Right cardiac atrium (tissue), 5 donors: Measurements from ENCODE around the gene ITSN2. TPM values are rescaled to one million over a fixed set of nuclear protein-coding genes. Genes with fewer than 3 reads are reported as not detected.
A peak's percentile ranks its signal among the peaks of the same experiment; 100 is the strongest.
"Not testable (repeated sequence)": the region's sequence is repeated elsewhere in the genome, so short reads cannot be mapped to it uniquely, and the experiment has no call there.

Source experiments
- ATAC-seq, 2 donors: fragments of 200-7000 bp; cut with Tn5 transposase; one replicate each; pipeline versions ENCODE4 v1.8.0 to v1.9.1; 2020; ENCODE audit warnings: moderate library complexity in 2 of 2, mild to moderate bottlenecking in 1 of 2
- DNase-seq, 3 donors: peaks; one replicate each; pipeline ENCODE4 v3.0.0-alpha.2; 2020
- H3K27ac ChIP-seq: one replicate; pipeline ENCODE4 v1.5.1; 2013; ENCODE audit warnings: mild to moderate bottlenecking, low read length, control low read depth, moderate library complexity
- H3K27me3 ChIP-seq: one replicate; pipeline ENCODE4 v1.6.1; 2013; ENCODE audit not compliant: control insufficient read depth, insufficient read depth
- H3K4me1 ChIP-seq: one replicate; pipeline ENCODE4 v1.6.1; 2013; ENCODE audit warnings: low read length; ENCODE audit not compliant: control insufficient read depth, insufficient read depth
- H3K4me3 ChIP-seq: one replicate; pipeline ENCODE4 v1.5.1; 2013; ENCODE audit warnings: low read length, control low read depth
- H3K9me3 ChIP-seq: one replicate; pipeline ENCODE4 v1.6.1; 2013; ENCODE audit warnings: low read length; ENCODE audit not compliant: control insufficient read depth
- WGBS: extraction: QIAGEN DNeasy Blood & Tissue Kit; methylation state at CpG from one replicate; pipeline ENCODE4 v1.1.7; 2013; 5-methylcytosine and 5-hydroxymethylcytosine counted together
- intact Hi-C, 4 donors: fragments of 100-400 bp; cut with DNase I; formaldehyde crosslinking; loops; one replicate each; pipeline versions ENCODE4 v1.11.0 to v1.14.0; 2022 to 2023
- polyA plus RNA-seq: library from polyadenylated mRNA; stranded (reverse); fragments of 200-250 nt; gene quantifications from one replicate; pipeline ENCODE4 v1.2.3, GENCODE V29; 2013
- total RNA-seq, 4 donors: library from RNA; stranded (reverse); fragmentation: NEBNext Ultra II Directional; extraction: Animal tissue kit (Norgen Biotek cat#: 25700); gene quantifications; one replicate each; pipeline ENCODE4 v1.2.1, GENCODE V29; 2021
- donor health status: healthy with polysubstance abuse.
- donor health status: DM: no; HTN: yes; CAD: no.
- donor health status: DM: no; HTN: no; CAD: no.
- donor health status: DM: no; HTN: yes; CAD: no; lungs with severe emphysema.
- donor health status: DM: yes; HTN: yes; CAD: no.

ITSN2 gene
- total and polyA plus RNA-seq, 5 donors, result 22.8 to 58.9 (median 54.4) TPM

DNA sequence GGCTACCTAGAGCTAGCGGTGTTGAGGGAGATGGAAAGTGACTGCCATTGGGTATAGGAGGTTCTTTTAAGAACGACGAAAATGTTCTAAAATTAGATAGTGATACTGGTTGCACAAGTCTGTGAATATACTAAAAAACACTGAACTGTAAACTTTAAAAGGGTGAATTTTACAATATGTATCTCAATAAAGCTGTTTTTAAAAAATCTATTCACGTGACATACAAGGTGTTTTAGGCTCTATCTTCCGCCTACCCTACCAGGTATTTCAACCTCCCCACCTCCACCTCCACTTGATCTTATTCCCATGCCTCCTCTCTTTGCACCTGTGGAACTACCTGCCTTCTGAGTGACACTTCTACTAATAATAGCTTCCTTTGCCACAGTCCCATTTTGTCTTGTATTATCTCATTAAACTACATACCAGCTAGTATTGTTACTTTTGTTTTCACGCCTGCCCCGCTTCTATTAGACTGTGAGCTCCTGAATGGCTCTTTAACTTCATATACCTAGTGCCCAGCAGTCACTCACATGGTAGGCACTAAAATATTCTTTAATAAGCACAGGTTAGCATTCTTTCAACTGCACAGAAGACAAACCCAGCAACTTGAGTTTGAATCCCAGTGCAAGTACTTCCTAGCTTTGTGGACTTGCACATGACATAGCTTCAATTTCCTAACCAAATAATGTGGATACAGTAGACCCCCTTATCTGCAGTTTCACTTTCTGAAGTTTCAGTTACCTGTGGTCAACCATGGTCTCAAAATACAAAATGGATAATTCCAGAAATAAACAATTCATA, 9.3 kb downstream of the ITSN2 start:
- no peak overlapping the region for H3K27ac ChIP-seq
- H3K4me1 ChIP-seq, result peaks cover 11% of the 10 kb centered on the region
- 85% methylated on average over 7 of the region's 7 CpGs for WGBS

DNA sequence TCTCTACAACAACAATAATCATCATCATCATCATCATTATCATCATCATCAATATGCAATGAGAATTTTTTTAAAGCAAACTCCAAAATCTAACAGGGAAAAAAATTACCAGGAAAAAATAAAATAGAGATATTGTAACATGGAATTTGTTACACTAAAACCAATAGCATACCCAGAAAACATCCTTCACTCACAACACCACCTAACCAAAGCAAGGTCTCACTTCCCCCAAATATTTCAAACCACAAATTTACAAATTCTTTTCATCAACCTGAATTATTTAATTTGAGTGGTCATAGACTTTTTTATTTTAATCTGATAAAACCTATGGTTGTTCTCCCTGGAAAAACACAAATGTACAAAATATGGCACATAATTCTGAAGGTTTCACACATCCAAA, 11.2 kb downstream of the ITSN2 start:
- Histone ChIP-seq H3K4me3 (no peak overlapping the region), H3K27me3 (no peaks in the 10 kb centered on the region), H3K27ac (no peak overlapping the region), H3K9me3 (no peaks in the 10 kb centered on the region), H3K4me1 (peaks cover 13% of the 10 kb centered on the region)
- ATAC-seq (no peak), DNase-seq (no peak)
- intact Hi-C loops, result no loop called here

More for the DNA sequence above, 9.3 kb downstream of the ITSN2 start:
- DNase-seq (no peak), ATAC-seq (no peak)
- intact Hi-C loops, result no loop called here
- Histone ChIP-seq H3K4me3 (no peak overlapping the region), H3K27me3 (no peaks in the 10 kb centered on the region), H3K9me3 (no peaks in the 10 kb centered on the region)

DNA sequence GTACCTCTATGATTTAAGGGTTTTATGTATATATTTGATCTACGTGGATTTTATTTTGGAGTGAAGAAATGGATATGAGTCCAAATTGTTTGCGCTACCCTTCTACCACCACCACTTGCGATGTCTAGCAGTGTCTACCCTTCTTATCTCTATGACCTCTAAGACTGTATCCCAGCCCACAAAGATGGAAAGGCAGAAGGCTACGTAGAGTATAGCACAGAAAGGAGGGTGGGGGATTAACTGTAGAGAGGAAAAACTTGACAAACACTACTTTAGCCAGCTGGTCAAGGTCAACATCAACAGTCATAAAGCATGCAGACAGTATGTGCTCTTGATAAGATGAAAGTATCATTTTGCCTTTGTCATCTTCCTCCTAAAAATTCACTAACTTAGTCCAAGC, 14.4 kb downstream of the ITSN2 start:
- DNase-seq, result no peak
- intact Hi-C loops, result no loop called here
- Histone ChIP-seq H3K4me1 (peaks cover 3% of the 10 kb centered on the region), H3K4me3 (no peak overlapping the region), H3K27ac (no peak overlapping the region), H3K9me3 (no peaks in the 10 kb centered on the region), H3K27me3 (no peaks in the 10 kb centered on the region)
- WGBS, result 86% methylated on average over 4 of the region's 4 CpGs
- no peak for ATAC-seq

DNA sequence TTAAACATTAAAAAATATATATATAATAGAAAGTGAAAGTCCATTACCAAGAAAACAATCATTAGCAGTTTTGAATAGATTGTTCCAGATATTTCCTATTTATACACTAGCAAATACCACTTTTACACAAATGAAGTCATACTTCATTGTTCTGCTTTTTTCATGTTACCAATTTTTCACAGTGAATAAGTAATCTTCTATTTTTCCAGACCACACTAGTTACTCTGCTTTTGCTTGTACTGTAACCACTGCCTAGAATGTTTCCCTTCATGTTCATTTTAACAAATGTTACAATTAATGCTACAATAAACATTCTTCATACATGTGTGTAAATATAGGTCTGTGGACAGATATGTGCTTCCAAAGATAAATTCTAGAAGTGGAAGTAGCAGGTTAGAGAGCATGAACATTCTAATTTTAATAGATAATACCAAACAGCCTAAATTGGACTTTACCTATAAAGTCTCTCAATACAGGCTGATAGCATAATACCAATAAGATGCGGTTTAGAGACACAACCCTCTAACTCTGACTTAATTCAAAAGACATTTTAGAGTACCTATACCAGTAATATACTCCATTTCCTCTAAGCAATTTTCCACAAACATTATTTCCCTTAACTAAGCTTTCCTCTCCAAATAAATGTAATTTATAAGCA, 17.0 kb downstream of the ITSN2 start:
- intact Hi-C loops, result no loop called here
- peaks cover 2% of the 10 kb centered on the region for H3K4me1 ChIP-seq
- no peak overlapping the region for H3K27ac ChIP-seq
- 91% methylated on average over 1 of the region's 1 CpG for WGBS
- DNase-seq, result no peak
- H3K9me3 ChIP-seq, result no peaks in the 10 kb centered on the region
- ATAC-seq, result no peak
- H3K4me3 ChIP-seq, result no peak overlapping the region
- no peaks in the 10 kb centered on the region for H3K27me3 ChIP-seq

DNA sequence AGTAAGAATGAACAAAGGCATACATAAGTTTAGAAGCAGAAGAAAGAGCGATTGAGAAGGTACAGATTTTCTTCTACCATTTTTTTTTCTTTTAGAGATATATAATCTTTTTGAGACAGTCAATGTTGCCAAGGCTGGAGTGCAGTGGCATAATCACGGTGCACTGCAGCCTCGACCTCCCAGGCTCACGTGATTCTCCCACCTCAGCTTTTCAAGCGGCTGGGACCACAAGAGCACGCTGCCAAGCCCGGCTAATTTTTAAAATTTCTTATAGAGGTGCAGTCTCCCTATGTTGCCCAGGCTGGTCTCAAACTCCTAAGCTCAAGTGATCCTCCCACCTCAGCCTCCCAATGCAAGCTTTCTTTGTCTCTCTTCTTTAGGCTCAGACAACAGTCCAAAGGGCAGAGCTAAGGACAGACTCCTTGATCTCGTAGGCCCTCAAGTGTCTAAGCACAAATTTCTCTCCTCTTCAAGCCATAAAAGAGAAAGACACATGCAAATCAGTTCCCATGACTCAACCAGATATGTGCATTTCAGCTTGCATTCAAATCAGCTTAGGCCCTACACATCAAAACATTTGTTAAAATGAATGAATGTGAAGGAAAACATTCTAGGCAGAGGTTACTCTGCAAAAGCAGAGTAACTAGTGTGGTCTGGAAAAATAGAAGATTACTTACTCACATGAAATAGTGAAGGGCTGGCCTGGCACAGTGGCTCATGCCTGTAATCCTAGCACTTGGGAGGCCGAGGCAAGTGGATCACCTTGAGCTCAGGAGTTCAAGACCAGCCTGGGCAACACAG, 18.0 kb downstream of the ITSN2 start:
- no peak overlapping the region for H3K4me3 ChIP-seq
- no peak for ATAC-seq
- WGBS, result 91% methylated on average over 9 of the region's 9 CpGs
- intact Hi-C loops, result no loop called here
- H3K9me3 ChIP-seq, result no peaks in the 10 kb centered on the region
- DNase-seq, result no peak
- peaks cover 2% of the 10 kb centered on the region for H3K4me1 ChIP-seq
- no peak overlapping the region for H3K27ac ChIP-seq
- H3K27me3 ChIP-seq, result no peaks in the 10 kb centered on the region

DNA sequence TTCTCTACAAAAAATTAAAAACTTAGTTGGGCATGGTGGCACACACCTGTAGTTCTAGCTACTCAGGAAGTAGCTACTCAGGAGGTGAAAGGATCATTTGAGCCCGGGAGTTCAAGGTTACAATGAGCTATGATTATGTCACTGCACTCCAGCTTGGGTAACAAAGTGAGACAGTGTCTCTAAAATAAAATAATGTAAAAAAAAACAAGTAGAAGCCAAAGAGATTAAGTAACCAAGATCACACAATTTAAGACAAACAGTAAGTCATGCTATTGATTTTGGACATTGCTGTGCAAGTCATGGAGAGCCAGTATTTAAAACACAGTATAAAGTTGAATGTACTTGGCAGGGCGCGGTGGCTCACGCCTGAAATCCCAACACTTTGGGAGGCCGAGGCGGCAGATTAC, 20.5 kb downstream of the ITSN2 start:
- Histone ChIP-seq H3K27me3 (no peaks in the 10 kb centered on the region), H3K4me1 (no peaks in the 10 kb centered on the region), H3K27ac (no peak overlapping the region), H3K9me3 (no peaks in the 10 kb centered on the region), H3K4me3 (no peak overlapping the region)
- 93% methylated on average over 6 of the region's 6 CpGs for WGBS
- no peak for ATAC-seq
- no peak for DNase-seq
- intact Hi-C loops, result no loop called here

DNA sequence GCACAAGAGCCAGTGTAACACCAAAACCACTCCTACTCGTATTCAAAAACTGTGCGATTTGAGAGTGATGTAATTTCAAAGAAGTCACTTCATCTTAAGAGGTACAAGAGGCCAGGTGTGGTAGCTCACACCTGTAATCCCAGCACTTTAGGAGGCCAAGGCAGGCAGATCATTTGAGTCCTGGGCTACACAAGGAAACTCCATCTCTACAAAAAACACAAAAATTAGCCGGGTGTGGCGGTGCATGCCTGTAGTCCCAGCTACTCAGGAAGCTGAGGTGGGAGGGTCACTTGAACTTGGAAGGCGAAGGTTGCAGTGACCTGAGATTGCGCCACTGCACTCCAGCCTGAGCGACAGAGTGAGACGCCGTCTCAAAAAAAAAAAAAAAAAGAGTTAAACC, 21.2 kb downstream of the ITSN2 start:
- DNase-seq, H3K4me1 ChIP-seq, H3K27ac ChIP-seq, intact Hi-C loops, H3K27me3 ChIP-seq, H3K4me3 ChIP-seq, H3K9me3 ChIP-seq: not testable (repeated sequence)
- peak; percentile 59 to 80 for ATAC-seq
- 68% methylated on average over 9 of the region's 9 CpGs for WGBS

DNA sequence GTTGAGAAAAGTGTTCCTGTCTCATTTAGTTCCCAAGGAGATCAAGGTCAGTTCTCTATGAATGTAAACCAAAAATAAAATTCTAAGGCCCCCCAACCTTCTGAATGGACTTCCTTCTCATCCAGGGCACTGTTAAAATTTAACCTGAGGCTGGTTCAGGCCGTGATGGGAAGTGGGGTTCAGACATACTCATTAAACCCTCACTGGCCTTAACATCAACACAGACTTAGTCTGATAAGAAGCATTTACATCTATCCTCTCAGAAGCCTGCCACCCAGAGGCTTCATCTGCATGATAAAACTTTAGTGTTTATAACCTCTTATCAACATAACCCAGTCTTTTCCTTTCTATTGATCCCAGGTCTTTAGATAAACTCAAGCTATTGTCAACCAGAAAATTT, 22.4 kb downstream of the ITSN2 start:
- Histone ChIP-seq H3K4me1 (peaks cover 5% of the 10 kb centered on the region), H3K9me3 (no peaks in the 10 kb centered on the region), H3K27ac (no peak overlapping the region), H3K27me3 (no peaks in the 10 kb centered on the region), H3K4me3 (no peak overlapping the region)
- ATAC-seq, result no peak
- WGBS, result 37% methylated on average over 1 of the region's 1 CpG
- intact Hi-C loops, result no loop called here
- no peak for DNase-seq

DNA sequence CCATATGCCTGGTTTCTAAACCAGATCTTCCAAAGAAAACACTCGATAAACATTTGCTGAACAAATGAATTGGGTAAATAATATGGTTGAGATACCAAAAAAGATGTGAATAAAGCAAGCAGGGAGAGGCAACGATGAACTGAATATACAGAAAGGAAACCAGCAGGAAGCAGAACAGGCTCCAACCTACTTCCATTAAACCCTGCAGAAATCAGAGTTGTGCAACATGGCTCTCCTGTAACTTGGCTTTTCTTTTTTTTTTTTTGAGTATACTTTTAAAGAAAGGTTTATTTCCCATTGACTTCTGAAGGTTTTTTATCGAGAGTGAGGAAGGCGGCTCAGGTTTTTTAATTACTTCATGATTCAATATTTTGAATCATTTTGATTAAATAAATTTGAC, 23.5 kb downstream of the ITSN2 start:
- Histone ChIP-seq H3K9me3 (no peaks in the 10 kb centered on the region), H3K4me3 (no peak overlapping the region), H3K27ac (no peak overlapping the region), H3K27me3 (no peaks in the 10 kb centered on the region), H3K4me1 (peaks cover 5% of the 10 kb centered on the region)
- 82% methylated on average over 4 of the region's 4 CpGs for WGBS
- ATAC-seq (no peak), DNase-seq (no peak)
- intact Hi-C loops, result no loop called here

DNA sequence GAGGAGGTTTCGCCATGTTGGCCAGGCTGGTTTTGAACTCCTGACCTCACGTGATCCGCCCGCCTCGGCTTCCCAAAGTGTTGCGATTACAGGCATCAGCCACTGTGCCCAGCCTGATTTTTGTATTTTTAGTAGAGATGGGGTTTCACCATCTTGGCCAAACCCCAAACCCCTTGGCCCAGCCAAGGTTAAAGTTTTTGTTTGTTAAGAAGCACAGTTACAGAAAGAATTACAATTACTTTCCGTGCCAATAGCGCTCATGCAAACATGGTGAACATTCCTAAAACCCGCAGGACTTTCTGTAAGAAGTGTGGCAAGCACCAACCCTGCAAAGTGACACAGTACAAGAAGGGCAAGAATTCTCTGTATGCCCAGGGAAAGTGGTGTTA, 26.1 kb downstream of the ITSN2 start:
- 78% methylated on average over 8 of the region's 9 CpGs for WGBS
- ATAC-seq (no peak), DNase-seq (no peak)
- Histone ChIP-seq H3K4me1 (peaks cover 9% of the 10 kb centered on the region), H3K9me3 (no peaks in the 10 kb centered on the region), H3K27ac (no peak overlapping the region), H3K27me3 (no peaks in the 10 kb centered on the region), H3K4me3 (no peak overlapping the region)
- intact Hi-C loops, result no loop called here
